HCT116 (cell line): ENCODE data around the gene CRMP1. TPM values are rescaled to one million over a fixed set of nuclear protein-coding genes. Genes with fewer than 3 reads are reported as not detected.

Experiments
- ATAC-seq: fragments of 200-7000 bp; cut with Tn5 transposase; 2 replicates; pipeline ENCODE4 v1.9.1; 2020; ENCODE audit warnings: mild to moderate bottlenecking, moderate library complexity
- BruUV-seq: library from RNA; stranded (reverse); fragments of 400-500 nt; replicated peaks from 2 replicates; lab custom pipeline; 2021; lab: Mats Ljungman, UMichigan
- CTCF ChIA-PET: fragments of 300-600 bp; sonication (Branson Sonifier 250); formaldehyde crosslinking; loops from one replicate; lab custom pipeline; 2021; ENCODE audit warnings: antibody characterized with exemption; lab: Charles Lee
- POLR2A ChIA-PET: fragments of 300-600, 350-600 bp; sonication (Branson Sonifier 250); formaldehyde crosslinking; loops from one replicate; lab custom pipeline; 2021; ENCODE audit warnings: antibody characterized with exemption; lab: Charles Lee
- RAD21 ChIA-PET, 2 experiments: fragments of 300-600 bp; sonication (Branson Sonifier 250); formaldehyde crosslinking; loops; one replicate each; lab custom pipeline; 2023; ENCODE audit warnings: low total read pairs in 2 of 2; ENCODE audit not compliant: uncharacterized antibody in 2 of 2, unreplicated experiment in 2 of 2, low non-redundant PET in 1 of 2; lab: Charles Lee
- DNase-seq: peaks from one replicate; pipeline ENCODE4 v3.0.0-alpha.2; 2010; ENCODE audit warnings: low read depth, low spot score
- H2AFZ ChIP-seq: fragments of 200-600 bp; shearing (Covaris generic), sonication (generic); 2 replicates; pipeline ENCODE4 v1.6.1; 2017; ENCODE audit warnings: low read depth, mixed run types, mixed read lengths, antibody characterized with exemption, low read length; ENCODE audit not compliant: poor library complexity, severe bottlenecking
- H3K27ac ChIP-seq: 2 replicates; pipeline ENCODE4 v1.5.1; 2012; ENCODE audit warnings: low read depth, low read length
- H3K27me3 ChIP-seq: fragments of 200-600 bp; sonication (generic); 2 replicates; pipeline ENCODE4 v1.6.1; 2016; ENCODE audit warnings: mixed run types, low read length, mixed read lengths; ENCODE audit not compliant: insufficient read depth
- H3K36me3 ChIP-seq, 2 experiments: fragments of 200-500 bp in 1 of 2; fragments of 200-600 bp in 1 of 2; sonication (Bioruptor generic) in 1 of 2; sonication (generic) in 1 of 2; 2 replicates each; pipeline versions ENCODE4 v1.5.1 to v1.6.1; 2014 to 2016; ENCODE audit warnings: low read length in 2 of 2, inconsistent platforms in 1 of 2, mixed read lengths in 1 of 2, mixed run types in 1 of 2; ENCODE audit not compliant: insufficient read depth in 2 of 2, control insufficient read depth in 1 of 2
- H3K4me1 ChIP-seq, 2 experiments: fragments of 200-600 bp in 1 of 2; sonication (generic) in 1 of 2; 2 replicates each; pipeline versions ENCODE4 v1.5.1 to v1.6.1; 2012 to 2017; ENCODE audit warnings: low read length in 2 of 2, inconsistent platforms in 1 of 2, mild to moderate bottlenecking in 1 of 2, mixed read lengths in 1 of 2, mixed run types in 1 of 2, moderate library complexity in 1 of 2; ENCODE audit not compliant: insufficient read depth in 2 of 2, control insufficient read depth in 1 of 2
- H3K4me2 ChIP-seq: fragments of 200-600 bp; sonication (generic); 2 replicates; pipeline ENCODE4 v1.6.1; 2017; ENCODE audit warnings: mixed run types, low read length, mixed read lengths
- H3K4me3 ChIP-seq, 2 experiments: fragments of 200-600 bp in 1 of 2; sonication (generic) in 1 of 2; replicated peaks in 1 of 2; 2 replicates each; pipeline ENCODE4 v1.5.1; 2011 to 2016; ENCODE audit warnings: low read length in 2 of 2, control low read depth in 1 of 2, low read depth in 1 of 2, mild to moderate bottlenecking in 1 of 2, mixed read lengths in 1 of 2, mixed run types in 1 of 2
- H3K79me2 ChIP-seq: fragments of 200-600 bp; sonication (generic); 2 replicates; pipeline ENCODE4 v1.6.1; 2017; ENCODE audit warnings: mild to moderate bottlenecking, mixed run types, low read length, moderate library complexity, mixed read lengths; ENCODE audit not compliant: insufficient read depth
- H3K9ac ChIP-seq: fragments of 200-600 bp; sonication (generic); 2 replicates; pipeline ENCODE4 v1.6.1; 2016; ENCODE audit warnings: low read length, mixed read lengths
- H3K9me2 ChIP-seq: fragments of 200-600 bp; sonication (generic), shearing (Covaris generic); 2 replicates; pipeline ENCODE4 v1.6.1; 2017; ENCODE audit warnings: mixed run types, mild to moderate bottlenecking, moderate library complexity; ENCODE audit not compliant: insufficient read depth
- H3K9me3 ChIP-seq, 2 experiments: fragments of 200-500 bp in 1 of 2; fragments of 200-600 bp in 1 of 2; sonication (Bioruptor generic) in 1 of 2; sonication (generic) in 1 of 2; 2 replicates each; pipeline ENCODE4 v1.6.1; 2014 to 2017; ENCODE audit warnings: low read length in 2 of 2, mixed read lengths in 2 of 2, inconsistent platforms in 1 of 2, low read depth in 1 of 2, mild to moderate bottlenecking in 1 of 2, mixed run types in 1 of 2, moderate library complexity in 1 of 2; ENCODE audit not compliant: control insufficient read depth in 1 of 2, insufficient read depth in 1 of 2
- H4K20me1 ChIP-seq: fragments of 200-600 bp; sonication (generic), shearing (Covaris generic); 2 replicates; pipeline ENCODE4 v1.6.1; 2017; ENCODE audit warnings: mixed run types, mild to moderate bottlenecking, moderate library complexity; ENCODE audit not compliant: insufficient read depth
- EGR1 ChIP-seq: IDR thresholded peaks from 2 replicates; pipeline ENCODE4 v1.6.1; 2012; ENCODE audit warnings: low read depth
- ELF1 ChIP-seq: IDR thresholded peaks from 2 replicates; pipeline ENCODE4 v1.6.1; 2012; ENCODE audit warnings: low read depth, borderline replicate concordance
- SIN3A ChIP-seq: IDR thresholded peaks from 2 replicates; pipeline ENCODE4 v1.6.1; 2012; ENCODE audit warnings: low read depth
- SRF ChIP-seq: IDR thresholded peaks from 2 replicates; pipeline ENCODE4 v1.6.1; 2012; ENCODE audit warnings: low read depth
- TCF7L2 ChIP-seq: IDR thresholded peaks from 2 replicates; pipeline ENCODE4 v1.7.0; 2011; ENCODE audit warnings: borderline replicate concordance, inconsistent platforms; ENCODE audit not compliant: insufficient read depth, insufficient read length; ENCODE audit errors: extremely low read depth
- ZNF274 ChIP-seq: fragments of 200-500 bp; sonication (Bioruptor generic); IDR thresholded peaks from 2 replicates; pipeline ENCODE4 v1.6.1; 2014; ENCODE audit warnings: mild to moderate bottlenecking, low read depth, low read length, inconsistent platforms
- intact Hi-C: fragments of 100-400 bp; cut with micrococcal nuclease; formaldehyde crosslinking; loops from 2 replicates; pipeline ENCODE4 v1.10.0; 2022
- total RNA-seq: library from RNA; stranded (reverse); gene quantifications from one replicate; pipeline ENCODE4 v1.2.1, GENCODE V29; 2021; ENCODE audit not compliant: unreplicated experiment
- TF ChIP-seq, protein P1 (sequence below): IDR thresholded peaks from 2 replicates; pipeline ENCODE4 v1.6.1; 2011; ENCODE audit warnings: mild to moderate bottlenecking, low read length, moderate library complexity; ENCODE audit not compliant: insufficient replicate concordance; ENCODE audit errors: extremely low read depth
- TF ChIP-seq, protein P2 (sequence below): IDR thresholded peaks from 2 replicates; pipeline ENCODE4 v1.6.1; 2012

CRMP1 gene
- total RNA-seq, 1 experiment from 2014 or later = not detected

GRCh38 chr4:5852523-5853202 is 40.2 kb downstream of the CRMP1 start:
- H3K27ac ChIP-seq = no peak overlapping the region
- no peak for ATAC-seq
- no peaks in the 10 kb centered on the region for H3K36me3 ChIP-seq
- no peak overlapping the region for H3K4me2 ChIP-seq
- TF ChIP-seq, protein P1, sequence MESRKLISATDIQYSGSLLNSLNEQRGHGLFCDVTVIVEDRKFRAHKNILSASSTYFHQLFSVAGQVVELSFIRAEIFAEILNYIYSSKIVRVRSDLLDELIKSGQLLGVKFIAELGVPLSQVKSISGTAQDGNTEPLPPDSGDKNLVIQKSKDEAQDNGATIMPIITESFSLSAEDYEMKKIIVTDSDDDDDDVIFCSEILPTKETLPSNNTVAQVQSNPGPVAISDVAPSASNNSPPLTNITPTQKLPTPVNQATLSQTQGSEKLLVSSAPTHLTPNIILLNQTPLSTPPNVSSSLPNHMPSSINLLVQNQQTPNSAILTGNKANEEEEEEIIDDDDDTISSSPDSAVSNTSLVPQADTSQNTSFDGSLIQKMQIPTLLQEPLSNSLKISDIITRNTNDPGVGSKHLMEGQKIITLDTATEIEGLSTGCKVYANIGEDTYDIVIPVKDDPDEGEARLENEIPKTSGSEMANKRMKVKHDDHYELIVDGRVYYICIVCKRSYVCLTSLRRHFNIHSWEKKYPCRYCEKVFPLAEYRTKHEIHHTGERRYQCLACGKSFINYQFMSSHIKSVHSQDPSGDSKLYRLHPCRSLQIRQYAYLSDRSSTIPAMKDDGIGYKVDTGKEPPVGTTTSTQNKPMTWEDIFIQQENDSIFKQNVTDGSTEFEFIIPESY = no peak
- TF ChIP-seq ZNF274 = no peak
- no peak for TF ChIP-seq ELF1
- no peak for TF ChIP-seq SRF
- TF ChIP-seq EGR1 = no peak
- TF ChIP-seq, protein P2, sequence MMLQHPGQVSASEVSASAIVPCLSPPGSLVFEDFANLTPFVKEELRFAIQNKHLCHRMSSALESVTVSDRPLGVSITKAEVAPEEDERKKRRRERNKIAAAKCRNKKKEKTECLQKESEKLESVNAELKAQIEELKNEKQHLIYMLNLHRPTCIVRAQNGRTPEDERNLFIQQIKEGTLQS = no peak
- no peak for TF ChIP-seq SIN3A
- TF ChIP-seq TCF7L2 = no peak
- no peak overlapping the region for H2AFZ ChIP-seq
- RAD21 ChIA-PET = no interaction called here
- no peaks in the 10 kb centered on the region for H3K9me3 ChIP-seq
- no peaks in the 10 kb centered on the region for H3K4me1 ChIP-seq
- intact Hi-C loops = no loop called here
- CTCF ChIA-PET = no interaction called here
- no peaks in the 10 kb centered on the region for H3K79me2 ChIP-seq
- no peak for DNase-seq
- no peak overlapping the region for H3K9ac ChIP-seq
- H3K4me3 ChIP-seq = no peak overlapping the region
- H3K9me2 ChIP-seq = no peaks in the 10 kb centered on the region
- BruUV-seq = no TSS peak
- H4K20me1 ChIP-seq = no peaks in the 10 kb centered on the region
- POLR2A ChIA-PET = no interaction called here
- H3K27me3 ChIP-seq = peaks cover 69% of the 10 kb centered on the region
